ENCODE measurements around the gene USP24. TPM values are rescaled to one million over a fixed set of nuclear protein-coding genes. Genes with fewer than 3 reads are reported as not detected.

The USP24 gene
- polyA plus RNA-seq, 1 donor (not counting 4 experiments of a cell fraction or from before 2014, with no cell fraction given), result 22.5 TPM

DNA sequence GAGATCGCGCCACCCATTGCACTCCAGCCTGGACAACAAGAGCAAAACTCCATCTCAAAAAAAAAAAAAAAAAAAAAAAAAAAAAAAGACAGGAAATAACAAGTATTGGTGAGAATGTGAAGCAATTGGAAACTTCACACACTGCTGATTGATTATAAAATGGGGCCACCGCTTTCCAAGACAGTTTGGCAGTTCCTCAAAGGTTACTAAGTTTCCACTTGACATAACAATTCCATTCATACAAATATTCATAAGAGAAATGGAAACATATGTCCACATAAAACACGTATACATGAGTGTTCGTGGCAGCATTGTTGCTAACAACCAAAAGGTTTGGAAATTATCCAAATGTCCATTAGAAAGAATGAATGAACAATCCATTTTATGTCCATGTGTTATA is 26.3 kb downstream of the USP24 start:
- H4K20me1 ChIP-seq (ENCODE audit: control insufficient read depth, extremely low read depth, insufficient read depth, low read length), result peaks cover 3% of the 10 kb centered on the region
- H2AFZ ChIP-seq (ENCODE audit: control insufficient read depth, low read length), result no peak overlapping the region
- H3K27me3 ChIP-seq (ENCODE audit: control insufficient read depth, extremely low read depth, insufficient read depth, low read length), result no peaks in the 10 kb centered on the region
- H3K4me2 ChIP-seq (ENCODE audit: control insufficient read depth, extremely low read depth, insufficient read depth, low read depth, low read length), result no peak overlapping the region
- DNase-seq (ENCODE audit: low read depth, low spot score) (no peak), FAIRE-seq (no peak)
- H3K79me2 ChIP-seq (ENCODE audit: control insufficient read depth, insufficient read depth, low read length), result peaks cover 76% of the 10 kb centered on the region
- H3K27ac ChIP-seq (ENCODE audit: control insufficient read depth, insufficient read depth, low read length), result no peak overlapping the region
- H3K36me3 ChIP-seq (ENCODE audit: control insufficient read depth in 2 of 2, extremely low read depth in 1 of 2, insufficient read depth in 2 of 2, low read length in 2 of 2), result no peaks in the 10 kb centered on the region
- no peaks in the 10 kb centered on the region for H3K4me1 ChIP-seq (ENCODE audit: control insufficient read depth, extremely low read depth, insufficient read depth, low read length)
- H3K9me1 ChIP-seq (ENCODE audit: control insufficient read depth, extremely low read depth, insufficient read depth, low read length), result no peaks in the 10 kb centered on the region
- TF ChIP-seq, protein P1, sequence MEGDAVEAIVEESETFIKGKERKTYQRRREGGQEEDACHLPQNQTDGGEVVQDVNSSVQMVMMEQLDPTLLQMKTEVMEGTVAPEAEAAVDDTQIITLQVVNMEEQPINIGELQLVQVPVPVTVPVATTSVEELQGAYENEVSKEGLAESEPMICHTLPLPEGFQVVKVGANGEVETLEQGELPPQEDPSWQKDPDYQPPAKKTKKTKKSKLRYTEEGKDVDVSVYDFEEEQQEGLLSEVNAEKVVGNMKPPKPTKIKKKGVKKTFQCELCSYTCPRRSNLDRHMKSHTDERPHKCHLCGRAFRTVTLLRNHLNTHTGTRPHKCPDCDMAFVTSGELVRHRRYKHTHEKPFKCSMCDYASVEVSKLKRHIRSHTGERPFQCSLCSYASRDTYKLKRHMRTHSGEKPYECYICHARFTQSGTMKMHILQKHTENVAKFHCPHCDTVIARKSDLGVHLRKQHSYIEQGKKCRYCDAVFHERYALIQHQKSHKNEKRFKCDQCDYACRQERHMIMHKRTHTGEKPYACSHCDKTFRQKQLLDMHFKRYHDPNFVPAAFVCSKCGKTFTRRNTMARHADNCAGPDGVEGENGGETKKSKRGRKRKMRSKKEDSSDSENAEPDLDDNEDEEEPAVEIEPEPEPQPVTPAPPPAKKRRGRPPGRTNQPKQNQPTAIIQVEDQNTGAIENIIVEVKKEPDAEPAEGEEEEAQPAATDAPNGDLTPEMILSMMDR (optimal IDR thresholded peaks at IDR 0.05 in 1 of 3, IDR thresholded peaks at IDR 0.05 in 1 of 3, conservative IDR thresholded peaks at IDR 0.05 in 1 of 3; ENCODE audit: extremely low read depth in 1 of 3, insufficient read depth in 2 of 3, low read length in 3 of 3), result no peak
- TF ChIP-seq EZH2 (IDR thresholded peaks at IDR 0.05; ENCODE audit: low read length), result no peak
- dilution Hi-C loops (cut with MboI; ENCODE audit: extremely low pct_ligation_motif_present, low sequenced_read_pairs), result no loop called here
- no peak overlapping the region for H3K9ac ChIP-seq (ENCODE audit: control insufficient read depth, extremely low read depth, insufficient read depth, low read length)
- no peak overlapping the region for H3K4me3 ChIP-seq (ENCODE audit: control insufficient read depth in 2 of 3, extremely low read depth in 1 of 3, insufficient read depth in 2 of 3, low read depth in 1 of 3, low read length in 3 of 3)
- H3K9me3 ChIP-seq (ENCODE audit: control insufficient read depth, low read depth, low read length), result no peaks in the 10 kb centered on the region

DNA sequence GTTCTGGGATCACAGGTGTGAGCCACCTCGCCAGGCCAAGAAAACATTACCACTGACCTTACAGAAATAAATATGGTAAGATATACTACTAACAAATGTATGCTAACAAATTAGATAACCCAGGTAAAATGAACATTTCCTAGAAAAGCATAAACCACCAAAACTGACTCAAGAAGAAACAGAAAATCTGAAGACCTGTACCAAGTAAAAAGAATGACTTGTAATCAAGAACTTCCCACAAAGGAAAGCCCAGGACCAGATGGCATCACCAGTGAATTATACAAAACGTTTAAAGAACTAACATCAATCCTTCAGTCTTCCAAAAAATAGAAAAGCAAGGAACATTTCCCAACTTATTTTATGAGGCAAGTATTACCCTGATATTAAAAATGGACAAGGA is 29.3 kb downstream of the USP24 start:
- H3K27ac ChIP-seq (ENCODE audit: control insufficient read depth, insufficient read depth, low read length), result no peak overlapping the region
- no peaks in the 10 kb centered on the region for H3K27me3 ChIP-seq (ENCODE audit: control insufficient read depth, extremely low read depth, insufficient read depth, low read length)
- FAIRE-seq (no peak), DNase-seq (ENCODE audit: low read depth, low spot score) (no peak)
- TF ChIP-seq, protein P1 (optimal IDR thresholded peaks at IDR 0.05 in 1 of 3, IDR thresholded peaks at IDR 0.05 in 1 of 3, conservative IDR thresholded peaks at IDR 0.05 in 1 of 3; ENCODE audit: extremely low read depth in 1 of 3, insufficient read depth in 2 of 3, low read length in 3 of 3), result no peak
- TF ChIP-seq EZH2 (IDR thresholded peaks at IDR 0.05; ENCODE audit: low read length), result no peak
- H3K79me2 ChIP-seq (ENCODE audit: control insufficient read depth, insufficient read depth, low read length), result peaks cover 87% of the 10 kb centered on the region
- no peak overlapping the region for H3K4me2 ChIP-seq (ENCODE audit: control insufficient read depth, extremely low read depth, insufficient read depth, low read depth, low read length)
- H4K20me1 ChIP-seq (ENCODE audit: control insufficient read depth, extremely low read depth, insufficient read depth, low read length), result peaks cover 3% of the 10 kb centered on the region
- no peaks in the 10 kb centered on the region for H3K36me3 ChIP-seq (ENCODE audit: control insufficient read depth in 2 of 2, extremely low read depth in 1 of 2, insufficient read depth in 2 of 2, low read length in 2 of 2)
- dilution Hi-C loops (cut with MboI; ENCODE audit: extremely low pct_ligation_motif_present, low sequenced_read_pairs), result no loop called here
- no peak overlapping the region for H2AFZ ChIP-seq (ENCODE audit: control insufficient read depth, low read length)
- H3K4me1 ChIP-seq (ENCODE audit: control insufficient read depth, extremely low read depth, insufficient read depth, low read length), result no peaks in the 10 kb centered on the region
- no peak overlapping the region for H3K9ac ChIP-seq (ENCODE audit: control insufficient read depth, extremely low read depth, insufficient read depth, low read length)
- H3K9me1 ChIP-seq (ENCODE audit: control insufficient read depth, extremely low read depth, insufficient read depth, low read length), result no peaks in the 10 kb centered on the region
- no peak overlapping the region for H3K4me3 ChIP-seq (ENCODE audit: control insufficient read depth in 2 of 3, extremely low read depth in 1 of 3, insufficient read depth in 2 of 3, low read depth in 1 of 3, low read length in 3 of 3)
- H3K9me3 ChIP-seq (ENCODE audit: control insufficient read depth, low read depth, low read length), result no peaks in the 10 kb centered on the region

All from keratinocyte (primary cell).